Body of pancreas (tissue), 4 donors: ENCODE measurements around the gene CEACAM16.

Source experiments
- POLR2A ChIP-seq, 3 donors: fragments of 450-650 bp; IDR thresholded peaks; one replicate each; pipeline ENCODE4 v1.6.1; 2016; ENCODE audit warnings: antibody characterized with exemption in 3 of 3, mild to moderate bottlenecking in 2 of 3
- TF ChIP-seq, protein P1 (sequence below), 7 experiments: fragments of 450-650 bp in 4 of 7; fragments of 200-600 bp in 3 of 7; sonication (generic) in 3 of 7; IDR thresholded peaks; one replicate each; pipeline ENCODE4 v1.5.1; 2016 to 2019; ENCODE audit warnings: antibody characterized with exemption in 7 of 7

GRCh38 chr19:44661205-44661604 is 37.7 kb upstream of the CEACAM16 start:
- TF ChIP-seq, protein P1, sequence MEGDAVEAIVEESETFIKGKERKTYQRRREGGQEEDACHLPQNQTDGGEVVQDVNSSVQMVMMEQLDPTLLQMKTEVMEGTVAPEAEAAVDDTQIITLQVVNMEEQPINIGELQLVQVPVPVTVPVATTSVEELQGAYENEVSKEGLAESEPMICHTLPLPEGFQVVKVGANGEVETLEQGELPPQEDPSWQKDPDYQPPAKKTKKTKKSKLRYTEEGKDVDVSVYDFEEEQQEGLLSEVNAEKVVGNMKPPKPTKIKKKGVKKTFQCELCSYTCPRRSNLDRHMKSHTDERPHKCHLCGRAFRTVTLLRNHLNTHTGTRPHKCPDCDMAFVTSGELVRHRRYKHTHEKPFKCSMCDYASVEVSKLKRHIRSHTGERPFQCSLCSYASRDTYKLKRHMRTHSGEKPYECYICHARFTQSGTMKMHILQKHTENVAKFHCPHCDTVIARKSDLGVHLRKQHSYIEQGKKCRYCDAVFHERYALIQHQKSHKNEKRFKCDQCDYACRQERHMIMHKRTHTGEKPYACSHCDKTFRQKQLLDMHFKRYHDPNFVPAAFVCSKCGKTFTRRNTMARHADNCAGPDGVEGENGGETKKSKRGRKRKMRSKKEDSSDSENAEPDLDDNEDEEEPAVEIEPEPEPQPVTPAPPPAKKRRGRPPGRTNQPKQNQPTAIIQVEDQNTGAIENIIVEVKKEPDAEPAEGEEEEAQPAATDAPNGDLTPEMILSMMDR (IDR thresholded peaks at IDR 0.05) = no peak
- no peak for TF ChIP-seq POLR2A (IDR thresholded peaks at IDR 0.05)
